SW480 (cell line): ENCODE measurements around the gene CTIF.

ENCODE experiments used
- DNase-seq: peaks from one replicate; pipeline ENCODE4 v3.0.0-alpha.2; 2016; ENCODE audit warnings: low spot score

CTIF gene

DNA sequence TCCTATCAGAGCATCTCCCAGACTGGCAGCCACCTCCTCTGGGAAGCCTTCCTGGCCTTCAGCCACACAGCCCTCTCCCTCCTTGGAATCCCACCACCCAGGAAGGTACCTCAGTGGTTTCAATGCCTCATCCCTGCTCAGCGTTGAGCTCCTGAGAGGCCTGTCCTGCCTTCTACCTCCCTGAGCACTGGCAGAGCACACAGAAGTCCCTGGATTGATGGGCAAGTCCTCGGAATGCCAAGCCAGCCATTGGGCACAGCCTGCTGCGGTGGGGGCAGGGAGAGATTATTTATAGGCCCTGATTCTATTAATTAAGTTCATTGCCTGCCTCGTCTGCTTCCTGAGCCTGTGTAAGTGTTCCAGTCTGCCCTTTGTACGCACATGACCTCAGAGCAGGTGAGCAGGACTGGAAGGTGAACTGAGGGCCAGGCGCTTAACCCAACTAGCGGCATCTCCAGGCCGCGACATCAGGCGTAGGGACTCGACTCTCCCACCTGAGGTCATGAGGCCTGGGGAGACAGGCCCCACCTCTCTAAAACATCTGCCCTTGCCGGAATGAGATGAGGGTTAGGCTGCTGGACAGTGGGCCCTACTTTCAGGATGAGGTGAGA, 348.6 kb downstream of the CTIF start:
- DNase-seq, result no peak

DNA sequence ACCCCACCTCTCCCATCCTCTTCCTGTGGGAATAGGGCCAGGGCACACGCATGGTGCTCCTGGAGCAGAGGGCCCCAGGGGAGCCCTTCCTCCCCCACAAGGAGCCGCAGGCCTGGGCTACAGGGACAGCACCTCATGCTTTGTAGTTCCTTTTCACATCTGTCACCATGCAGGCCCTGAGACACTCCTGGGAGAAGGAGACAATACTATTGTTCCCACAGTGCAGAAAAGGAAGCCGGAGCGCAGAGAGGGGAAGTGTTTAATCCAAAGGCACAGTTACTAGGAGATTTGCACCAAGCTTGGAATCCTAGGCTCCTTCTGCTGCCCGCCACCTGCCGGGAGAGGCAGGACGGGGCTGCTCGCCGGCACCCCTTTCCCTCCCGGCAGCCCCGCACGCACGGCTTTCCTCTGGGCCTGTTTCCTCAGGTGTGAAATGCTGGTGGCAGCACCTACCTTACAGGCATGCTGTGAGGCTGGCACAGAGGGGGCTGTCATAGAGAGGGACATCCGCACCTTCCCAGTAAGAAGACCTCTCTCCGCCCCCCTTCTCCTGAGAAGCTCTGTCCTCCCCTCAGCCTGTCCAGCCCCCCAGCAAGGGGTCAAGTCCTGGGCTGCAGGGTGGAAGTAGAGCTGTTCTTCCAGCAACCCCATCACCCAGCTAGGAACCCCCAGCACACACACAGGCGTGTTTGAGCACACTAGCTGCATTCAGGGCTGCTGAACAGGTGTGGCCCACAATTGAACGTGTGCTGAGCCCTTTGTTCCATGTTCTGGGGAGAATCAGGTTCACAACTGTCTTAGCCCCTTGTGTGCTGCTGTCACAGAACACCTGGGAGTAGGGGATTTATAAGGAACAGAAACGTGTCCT, 349.3 kb downstream of the CTIF start:
- no peak for DNase-seq

DNA sequence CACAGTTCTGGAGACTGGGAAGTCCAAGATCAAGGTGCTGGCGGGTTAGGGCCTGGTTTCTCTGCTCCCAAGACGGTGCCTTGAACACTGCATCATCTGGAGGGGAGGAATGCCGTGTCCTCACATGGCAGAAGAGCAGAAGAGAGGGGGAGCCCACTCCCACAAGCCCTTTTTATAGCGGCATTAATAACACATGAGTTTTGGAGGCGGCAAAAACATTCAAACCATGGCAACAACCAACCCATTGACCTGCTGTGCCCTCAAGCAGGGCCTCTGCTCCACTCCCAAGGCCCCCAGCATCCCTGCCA, 349.9 kb downstream of the CTIF start:
- DNase-seq, result no peak

DNA sequence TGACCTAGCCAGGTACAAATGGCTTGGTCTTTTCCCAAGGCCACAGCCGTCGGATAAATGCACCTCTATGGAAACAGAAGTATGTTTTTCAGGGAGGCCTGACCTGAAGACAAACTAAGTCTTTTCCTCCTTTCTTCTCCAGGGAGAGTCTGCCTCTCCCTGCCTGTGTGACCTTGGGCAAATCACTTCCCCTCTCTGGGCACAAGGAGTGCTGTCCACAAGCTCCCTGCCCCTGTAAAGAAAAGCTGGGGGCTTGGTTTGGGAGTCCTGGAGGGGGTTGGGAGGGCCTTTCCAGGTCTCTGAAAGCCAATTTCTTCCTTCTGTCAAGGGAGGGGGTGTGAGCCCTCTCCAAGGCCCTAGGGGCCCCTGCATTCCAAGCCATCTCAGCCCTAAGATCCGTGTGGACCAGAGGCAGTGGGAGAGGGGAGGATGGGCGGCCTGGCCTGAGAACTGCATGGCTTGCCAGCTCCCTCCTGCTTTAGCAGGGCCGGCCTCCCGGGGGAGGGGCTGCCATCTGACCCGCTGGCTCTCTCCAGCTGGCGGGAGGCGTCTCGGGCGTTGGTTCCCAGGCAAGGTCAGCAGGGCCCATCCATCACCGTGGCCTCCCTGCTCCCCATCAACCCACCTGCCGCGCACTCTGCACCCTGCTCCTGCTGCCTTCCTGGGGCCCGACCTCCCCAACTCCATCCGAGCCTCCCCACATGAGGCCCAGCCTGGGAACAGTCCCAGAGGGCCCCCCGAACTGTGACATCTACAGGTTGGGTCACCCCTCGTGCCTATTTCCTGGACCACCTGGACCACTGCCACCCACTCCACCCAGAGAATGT, 350.5 kb downstream of the CTIF start:
- no peak for DNase-seq

DNA sequence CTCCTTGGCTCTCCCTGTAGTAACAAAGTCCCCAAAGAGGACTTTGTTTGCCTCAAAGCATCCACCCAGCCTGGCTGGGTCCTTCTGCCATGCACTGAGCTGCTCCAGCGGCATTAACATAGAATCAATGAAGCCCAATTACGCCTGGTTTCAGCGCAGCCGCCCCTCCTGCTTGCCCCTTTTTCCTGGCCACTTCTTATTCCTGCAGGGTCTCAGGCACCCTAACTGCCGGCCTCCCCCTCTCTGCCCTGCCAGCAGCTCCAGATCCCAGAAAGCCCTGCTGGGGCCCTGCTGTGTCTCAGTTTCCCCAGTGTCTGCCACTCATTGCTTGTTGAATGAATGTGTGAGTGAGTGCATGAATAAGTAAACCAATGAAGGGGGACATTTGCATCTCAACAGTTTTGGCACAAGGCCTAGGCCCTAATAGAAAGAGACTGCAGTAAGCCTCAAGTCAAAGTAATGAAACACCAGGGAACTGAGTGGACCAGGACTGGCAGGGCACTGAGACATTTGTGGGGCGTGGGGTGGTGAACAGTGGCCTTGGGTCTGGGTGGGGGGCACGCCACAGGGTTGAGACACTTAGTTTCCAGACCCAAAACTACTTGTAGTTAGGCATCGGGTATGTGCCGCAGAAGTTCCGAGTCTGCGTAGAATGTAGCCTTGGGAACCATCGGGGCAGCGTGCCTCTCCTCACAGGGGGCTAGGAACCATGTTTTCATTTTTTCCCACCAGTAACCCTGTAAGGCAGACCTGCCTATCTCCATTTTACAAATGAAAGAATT, 351.3 kb downstream of the CTIF start:
- DNase-seq, result no peak

DNA sequence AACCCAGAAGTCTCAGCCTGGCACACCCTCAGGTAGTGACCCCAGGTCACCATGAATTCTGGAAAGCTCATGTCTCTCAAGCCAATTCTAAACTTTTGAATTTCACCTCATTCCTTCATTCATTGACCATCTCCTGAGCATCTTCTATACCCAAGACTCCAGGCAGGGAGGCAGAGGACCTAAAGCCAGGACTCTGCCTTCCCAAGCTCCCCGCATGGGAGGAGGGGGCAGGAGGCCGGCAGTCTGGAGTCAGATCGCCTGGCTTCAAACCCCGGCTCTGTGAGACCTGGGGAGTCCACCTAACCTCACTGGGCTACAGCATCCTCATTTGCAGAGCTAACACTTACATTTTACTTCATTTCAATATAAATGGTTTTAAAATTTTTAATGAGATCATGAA, 352.9 kb downstream of the CTIF start:
- no peak for DNase-seq

DNA sequence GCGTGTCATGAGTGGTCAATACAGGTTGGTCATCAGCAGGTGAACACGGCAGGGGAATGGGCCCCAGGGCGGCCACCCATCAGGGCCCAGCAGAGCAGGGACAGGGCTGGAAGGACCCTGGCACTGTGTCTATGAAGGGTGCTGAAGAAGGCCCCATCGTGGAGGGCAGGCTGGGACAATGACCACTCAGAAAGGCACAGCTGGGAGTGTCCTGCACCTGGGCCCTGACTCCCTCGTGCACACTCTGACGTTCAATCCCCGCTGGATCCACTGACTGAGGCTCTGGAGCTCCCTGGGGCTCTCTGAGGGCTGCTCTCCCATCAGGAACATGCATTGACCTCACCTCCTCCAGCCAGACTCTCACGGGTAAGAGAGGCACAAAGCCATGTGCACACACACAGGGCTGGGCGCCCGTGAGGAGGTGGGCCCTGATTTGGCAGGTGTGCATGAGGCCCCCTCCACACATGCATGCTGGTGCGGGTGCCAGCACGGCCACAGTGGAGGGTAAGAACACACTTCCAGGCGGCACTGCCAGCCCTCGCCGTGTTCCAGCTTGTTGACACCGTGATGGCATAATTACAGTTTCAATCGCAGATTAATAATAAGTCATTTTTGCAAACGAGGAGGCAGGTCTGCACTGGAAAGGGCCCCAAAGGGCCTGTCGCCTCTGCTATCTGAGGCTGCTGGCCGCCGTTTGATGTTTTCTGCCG, 353.5 kb downstream of the CTIF start:
- no peak for DNase-seq

DNA sequence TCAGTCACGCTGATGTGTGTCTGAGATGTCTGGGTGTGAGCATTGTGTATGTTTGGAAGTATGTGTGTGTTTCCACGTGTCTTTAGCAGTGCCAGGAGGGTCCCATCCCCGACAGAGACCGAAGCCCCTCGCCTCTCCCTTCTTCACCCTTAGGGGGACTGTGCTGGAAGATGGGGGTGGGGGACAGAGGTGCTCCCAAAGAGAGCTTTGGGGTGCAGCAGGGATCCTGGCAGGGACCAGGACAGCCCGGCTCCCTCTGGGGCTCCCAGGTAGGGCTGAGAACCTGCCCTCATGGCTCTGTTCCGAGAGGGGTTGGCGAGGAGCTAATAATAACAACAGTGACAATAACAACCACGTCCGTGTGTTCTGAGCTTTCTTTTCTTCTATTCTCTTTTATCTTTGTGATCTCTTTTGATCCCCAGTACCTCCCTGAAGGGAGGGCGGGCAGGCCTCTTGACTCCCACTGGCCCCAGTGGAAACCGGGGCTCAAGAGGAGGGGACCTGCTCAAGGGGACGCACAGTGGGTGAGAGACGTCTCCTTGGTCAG, 354.3 kb downstream of the CTIF start:
- no peak for DNase-seq

DNA sequence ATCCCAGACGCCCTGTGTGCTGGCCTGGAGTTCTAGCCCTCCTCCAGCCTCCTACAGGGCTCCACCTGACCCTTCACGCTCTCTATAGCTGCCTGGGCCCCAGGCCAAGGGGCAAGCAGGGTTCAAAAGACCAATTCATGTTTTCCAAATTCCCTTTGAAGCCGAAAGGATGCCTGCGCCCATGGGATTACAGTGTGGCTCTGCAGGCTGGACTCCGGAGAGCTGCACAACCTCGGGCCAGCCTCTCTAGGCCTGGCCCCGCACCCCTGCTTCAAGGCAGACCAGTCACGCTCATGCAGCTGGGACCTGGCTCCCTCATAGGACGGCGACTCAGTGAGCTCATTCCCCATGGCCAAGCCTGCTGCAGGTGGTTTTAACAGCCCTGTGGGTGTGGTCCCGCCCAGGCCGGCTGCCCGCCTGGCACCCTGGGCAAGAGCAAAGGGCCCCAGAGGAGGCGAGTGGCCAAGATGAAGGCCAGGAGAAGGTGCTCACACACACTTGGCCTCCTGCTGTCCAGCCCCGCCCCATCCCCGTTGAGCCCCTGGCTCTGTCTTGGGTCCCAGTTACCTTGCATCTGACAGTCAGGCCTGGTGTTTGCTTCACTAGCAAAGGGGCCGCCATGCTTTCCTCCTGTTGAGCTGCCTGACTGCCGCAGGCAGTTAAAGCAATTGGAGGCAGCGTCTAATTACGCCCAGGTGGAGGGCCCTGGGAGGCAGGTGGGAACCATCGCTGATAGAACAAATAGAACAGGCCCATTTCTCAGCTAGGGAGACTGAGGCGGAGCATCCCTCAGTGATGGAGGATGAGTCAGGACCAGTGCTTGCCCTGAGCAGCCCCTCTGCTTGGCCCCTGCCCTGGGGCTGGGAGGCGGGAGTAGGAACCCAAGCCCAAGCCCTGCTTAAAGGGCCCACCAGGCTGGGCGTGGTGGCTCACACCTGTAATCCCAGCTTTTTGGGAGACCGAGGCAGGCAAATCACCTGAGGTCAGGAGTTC, 355.1 kb downstream of the CTIF start:
- DNase-seq, result peak; percentile 79

DNA sequence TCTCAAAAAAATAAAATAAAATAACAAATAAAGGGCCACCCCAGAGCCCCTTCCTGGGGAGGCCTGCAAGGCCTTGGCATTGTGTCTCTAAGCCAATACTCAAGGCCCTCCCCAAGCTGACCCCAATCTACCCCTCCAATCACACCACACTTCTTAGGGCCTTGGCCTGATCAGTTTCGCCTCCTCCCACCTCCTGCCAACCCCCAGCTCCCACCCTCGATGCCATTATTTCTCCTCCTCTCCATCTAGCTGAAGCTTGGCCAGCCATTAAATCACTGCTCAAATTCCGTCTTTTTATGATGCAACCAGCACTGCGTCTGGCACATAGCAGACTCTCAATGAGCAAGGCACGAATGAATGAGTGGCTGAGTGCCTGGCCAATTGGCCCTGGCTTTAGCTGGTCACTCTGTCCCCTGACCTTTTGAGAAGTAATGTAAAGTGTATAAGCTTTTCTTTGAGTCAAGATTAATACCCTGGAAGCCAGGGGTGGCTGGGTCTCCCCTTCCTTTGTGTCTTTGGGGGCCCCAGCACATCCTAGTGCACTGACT, 356.0 kb downstream of the CTIF start:
- DNase-seq, result no peak

DNA sequence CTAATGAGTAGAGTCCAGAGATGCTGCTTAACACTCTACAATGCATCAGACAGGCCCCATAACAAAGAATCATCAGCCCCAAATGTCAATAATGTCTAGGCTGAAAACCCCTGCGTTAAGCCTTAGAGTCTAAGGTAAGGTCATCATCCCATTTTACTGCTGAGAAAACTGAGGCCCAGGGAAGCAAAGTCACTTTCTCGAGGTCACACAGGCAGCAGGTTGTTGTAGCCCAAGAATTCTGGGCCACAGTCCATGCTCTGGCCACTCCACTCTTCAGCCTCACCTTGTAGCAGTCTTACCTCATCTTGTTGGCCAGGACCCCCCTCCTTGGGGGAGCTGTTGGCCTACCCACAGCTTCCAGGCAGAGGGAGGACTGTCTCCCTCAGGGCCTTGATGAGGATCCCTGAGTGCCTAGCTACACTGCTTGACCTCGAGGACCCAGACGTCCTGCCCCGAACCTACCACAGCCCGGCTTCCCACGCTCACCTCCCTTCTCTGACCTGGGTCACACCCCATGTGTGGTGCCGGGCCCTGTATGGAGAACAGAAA, 357.6 kb downstream of the CTIF start:
- no peak for DNase-seq

DNA sequence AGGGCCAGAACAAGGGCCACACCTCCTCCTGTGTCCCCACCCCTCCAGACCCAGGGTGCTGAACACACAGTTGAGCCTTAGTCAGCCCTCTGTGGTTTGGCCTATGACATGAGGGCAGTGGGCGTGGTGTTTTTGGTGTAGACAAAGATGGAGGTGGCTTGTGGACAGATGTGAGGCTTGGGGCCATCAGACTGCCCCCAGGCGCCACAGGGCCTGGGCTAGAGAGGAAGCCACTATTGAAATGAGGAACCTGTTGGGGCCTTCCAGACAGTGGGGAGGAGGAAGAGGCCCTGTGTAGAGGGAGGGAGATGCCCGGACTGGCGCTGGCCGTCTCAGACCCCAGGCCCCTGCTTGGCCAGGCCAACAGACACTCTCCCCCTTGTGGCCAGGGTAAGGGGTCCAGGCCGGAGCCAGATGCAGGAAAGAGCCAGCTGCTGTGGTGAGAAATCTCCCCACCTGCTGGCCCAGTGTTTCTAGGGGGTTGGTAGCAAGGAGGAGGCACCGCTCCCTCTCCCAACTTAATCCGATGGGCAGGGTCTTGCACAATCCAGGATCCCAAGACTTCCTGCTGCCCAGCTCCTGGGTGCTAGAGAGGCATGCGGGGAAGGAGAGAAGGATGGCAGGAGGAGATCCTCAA, 358.2 kb downstream of the CTIF start:
- peak; percentile 55 for DNase-seq

DNA sequence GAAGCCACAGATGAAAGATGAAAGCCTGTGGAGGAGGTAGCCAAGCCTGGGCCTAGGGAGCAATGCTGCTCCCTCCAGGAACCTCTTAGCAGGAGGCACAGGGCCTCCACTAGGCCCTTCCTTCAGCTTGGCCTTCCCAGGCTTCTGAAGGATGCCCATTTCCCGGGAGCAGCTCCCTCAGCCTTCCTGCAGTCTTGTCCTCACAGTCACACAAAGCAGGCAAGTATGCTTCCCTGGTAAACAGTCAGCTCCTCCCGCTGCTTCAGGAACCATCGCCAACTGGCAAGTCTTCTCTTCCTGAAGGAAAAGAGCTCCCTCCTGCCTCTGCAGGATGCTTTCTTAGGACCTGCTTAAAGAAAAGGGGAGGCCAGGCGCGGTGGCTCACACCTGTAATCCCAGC, 358.7 kb downstream of the CTIF start:
- no peak for DNase-seq

DNA sequence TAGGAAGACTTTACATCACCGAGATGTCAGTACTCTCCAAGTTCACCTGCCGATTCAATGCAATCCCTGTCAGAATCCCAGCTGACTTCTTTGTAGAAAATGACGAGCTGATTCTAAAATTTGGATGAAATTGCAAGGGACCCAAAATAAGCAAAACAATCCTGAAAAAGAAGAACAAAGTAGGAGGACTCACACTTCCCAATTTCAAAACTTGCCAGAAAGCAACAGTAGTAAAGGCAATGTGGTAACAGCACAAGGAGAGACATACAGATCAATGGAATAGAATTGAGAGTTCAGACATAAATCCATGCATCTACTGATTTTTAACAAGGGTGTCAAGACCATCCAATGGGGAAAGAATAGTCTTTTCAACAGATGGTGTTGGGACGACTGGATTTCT, 359.7 kb downstream of the CTIF start:
- DNase-seq, result no peak

DNA sequence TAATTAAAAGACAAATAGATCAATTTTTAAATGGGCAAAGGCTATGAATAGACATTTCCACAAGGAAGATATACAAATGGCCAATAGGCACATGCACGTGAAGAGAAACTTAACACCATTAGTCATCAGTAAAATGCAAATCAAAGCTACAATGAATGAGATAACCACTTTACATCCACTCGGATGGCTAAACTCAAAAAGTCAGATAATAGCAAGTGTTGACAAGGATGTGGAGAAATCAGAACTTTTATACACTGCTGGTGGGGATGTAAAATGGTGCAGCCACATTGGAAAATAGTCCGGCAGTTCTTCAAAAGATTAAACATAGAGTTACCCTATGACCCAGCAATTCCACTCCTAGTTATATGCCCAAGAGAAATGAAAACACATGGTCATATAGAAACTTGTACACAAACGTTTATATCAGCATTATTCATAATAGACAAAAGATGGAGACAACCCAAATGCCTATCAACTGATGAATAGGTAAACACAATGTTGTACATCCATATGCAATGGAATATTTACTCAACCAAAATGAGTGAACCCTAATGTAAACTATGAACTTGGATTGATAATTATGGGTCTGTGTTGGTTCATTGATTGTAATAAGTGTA, 360.8 kb downstream of the CTIF start:
- no peak for DNase-seq

DNA sequence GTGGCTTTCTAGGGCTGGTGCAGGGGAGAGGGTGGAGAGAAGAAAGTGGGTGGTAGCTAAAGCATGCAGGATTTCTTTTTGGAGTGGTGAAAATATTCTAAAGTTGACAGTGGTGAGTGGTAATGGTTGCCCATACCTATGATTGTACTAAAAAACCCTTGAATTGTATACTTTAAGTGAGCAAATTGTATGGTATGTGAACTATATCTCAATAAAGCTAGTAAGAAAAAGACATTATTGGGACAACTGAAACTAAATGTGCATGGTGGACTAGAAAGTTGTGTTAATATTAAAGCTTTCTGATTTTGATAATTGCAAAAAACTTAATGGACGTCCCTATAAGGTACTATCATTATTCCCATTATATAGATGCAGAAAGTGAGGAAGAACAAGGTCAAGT, 361.6 kb downstream of the CTIF start:
- no peak for DNase-seq

DNA sequence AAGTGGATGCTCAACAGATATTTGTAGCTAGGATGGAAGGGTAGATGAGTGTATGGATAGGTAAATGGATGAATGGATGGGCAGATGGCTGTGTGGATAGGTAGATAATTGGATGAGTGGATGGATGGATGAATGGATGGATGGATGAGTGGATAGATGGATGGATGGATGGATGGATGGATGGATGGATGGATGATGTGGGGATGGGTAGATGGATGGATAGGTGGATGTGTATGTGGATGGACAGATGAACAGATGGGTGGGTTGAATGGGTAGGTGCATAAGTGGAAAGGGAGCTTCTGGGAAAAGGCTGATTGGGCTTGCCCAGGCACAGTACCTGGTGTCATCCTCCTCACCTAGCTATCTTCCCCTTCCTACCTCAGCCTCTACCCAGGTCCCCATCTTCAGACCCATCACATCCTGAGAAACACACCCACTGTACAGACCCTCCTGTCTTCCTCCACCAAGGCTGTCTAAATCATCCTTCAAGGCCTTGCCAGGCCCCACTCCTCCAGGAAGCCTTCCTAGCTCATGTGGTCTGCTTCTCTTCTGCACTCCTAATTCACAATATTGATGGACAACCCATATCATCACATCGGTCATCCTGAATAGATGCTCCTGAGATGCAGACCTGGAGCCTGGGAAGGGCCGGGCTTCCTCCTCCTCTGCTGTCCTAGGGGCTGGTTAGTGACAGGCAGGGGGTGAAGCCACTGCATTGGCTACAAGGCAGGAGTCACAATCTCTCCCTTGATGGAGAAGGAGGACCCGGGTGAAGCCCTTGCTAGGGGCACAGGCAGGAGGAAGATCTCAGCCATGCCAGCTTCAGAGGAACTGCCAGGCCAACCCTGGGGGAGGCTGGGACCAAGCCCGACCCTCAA, 362.6 kb downstream of the CTIF start:
- DNase-seq, result no peak
